Body of pancreas (tissue), 4 donors: ENCODE data around the gene STT3A. TPM values are rescaled to one million over a fixed set of nuclear protein-coding genes. Genes with fewer than 3 reads are reported as not detected.
A peak's percentile ranks its signal among the peaks of the same experiment; 100 is the strongest.
"Not testable (repeated sequence)": the region's sequence is repeated elsewhere in the genome, so short reads cannot be mapped to it uniquely, and the experiment has no call there.

Experiments used
- ATAC-seq: fragments of 150-250 bp; one replicate; pipeline ENCODE4 v1.9.1; 2016
- DNase-seq, 4 donors: peaks; one replicate each; pipeline ENCODE4 v3.0.0-alpha.2; 2019
- H3K27ac ChIP-seq, 4 donors: fragments of 200-600 bp; sonication (generic); 1 replicate in 3 of 4; 2 replicates in 1 of 4; pipeline versions ENCODE4 v1.5.1 to v1.6.1; 2016 to 2019; ENCODE audit warnings: mild to moderate bottlenecking in 1 of 4, mixed read lengths in 1 of 4, moderate library complexity in 1 of 4
- H3K27me3 ChIP-seq, 2 donors: fragments of 200-600 bp; sonication (generic); one replicate each; pipeline ENCODE4 v1.6.0; 2016; ENCODE audit warnings: mild to moderate bottlenecking in 1 of 2
- H3K36me3 ChIP-seq, 2 donors: fragments of 200-600 bp; sonication (generic); replicated peaks in 1 of 2; 2 replicates each; pipeline ENCODE4 v1.5.1; 2016; ENCODE audit warnings: low read depth in 2 of 2; ENCODE audit not compliant: insufficient read depth in 1 of 2
- H3K4me1 ChIP-seq: fragments of 200-600 bp; sonication (generic); one replicate; pipeline ENCODE4 v1.6.0; 2016
- H3K4me3 ChIP-seq, 2 donors: fragments of 200-600 bp; sonication (generic); 1 replicate in 1 of 2; 2 replicates in 1 of 2; pipeline ENCODE4 v1.5.1; 2016 to 2019
- H3K9me3 ChIP-seq, 3 donors: fragments of 200-600 bp; sonication (generic); 1 replicate in 2 of 3; 2 replicates in 1 of 3; pipeline ENCODE4 v1.5.1; 2016
- POLR2A ChIP-seq, 3 donors: fragments of 450-650 bp; IDR thresholded peaks; one replicate each; pipeline ENCODE4 v1.6.1; 2016; ENCODE audit warnings: antibody characterized with exemption in 3 of 3, mild to moderate bottlenecking in 2 of 3
- WGBS, 2 donors: methylation state at CpG; one replicate each; pipeline ENCODE4 v1.1.5; 2017; 5-methylcytosine and 5-hydroxymethylcytosine counted together
- intact Hi-C: fragments of 100-400 bp; cut with DNase I; formaldehyde crosslinking; loops from one replicate; pipeline ENCODE4 v1.15.1; 2023
- total RNA-seq, 2 donors: library from RNA; depleted of rRNA; stranded (reverse); fragments of >200 nt; gene quantifications; one replicate each; pipeline ENCODE4 v1.1.0, GENCODE V29; 2016
- TF ChIP-seq, protein P1 (sequence below), 7 experiments: fragments of 450-650 bp in 4 of 7; fragments of 200-600 bp in 3 of 7; sonication (generic) in 3 of 7; IDR thresholded peaks; one replicate each; pipeline ENCODE4 v1.5.1; 2016 to 2019; ENCODE audit warnings: antibody characterized with exemption in 7 of 7

The STT3A gene
- total RNA-seq, 2 donors from 2014 or later = 22.1 to 70.3 TPM

DNA sequence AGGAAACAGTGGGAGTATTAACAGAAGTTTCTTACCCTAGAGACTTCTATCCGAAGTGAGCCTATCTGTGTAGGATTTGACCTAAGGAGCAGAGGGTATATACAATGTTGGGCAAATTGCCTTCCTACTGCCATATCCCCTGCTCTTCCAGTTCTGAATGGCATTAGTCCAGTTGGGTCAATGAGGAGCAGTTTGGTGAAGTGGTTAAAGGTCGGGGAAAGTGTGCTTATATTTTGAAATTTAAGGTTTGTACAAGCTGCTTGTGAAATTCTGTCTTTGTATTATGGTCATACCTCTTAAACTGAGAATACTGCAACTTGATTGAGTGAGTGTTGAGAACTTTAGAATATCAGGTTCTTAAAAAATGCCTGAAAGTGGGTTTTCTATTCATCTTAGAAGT lies 21.7 kb upstream of the STT3A start:
- no peak for DNase-seq
- intact Hi-C loops = loop anchor here (10.0 kb wide), 1 partner anchor 54 kb away; the partner anchor contains the start of gene CHEK1
- Histone ChIP-seq H3K4me1 (peaks cover 27% of the 10 kb centered on the region), H3K27me3 (no peaks in the 10 kb centered on the region), H3K4me3 (no peak overlapping the region), H3K27ac (peak overlapping the region in 3 of 4 donors; percentile 85 to 89 (median 88)), H3K36me3 (peaks cover under 1 to 12% of the 10 kb centered on the region in 2 donors), H3K9me3 (no peaks in the 10 kb centered on the region)
- WGBS, 2 donors = 35 to 51% methylated on average over 2 of the region's 2 CpGs
- ATAC-seq = no peak
- no peak for TF ChIP-seq POLR2A (IDR thresholded peaks at IDR 0.05)
- TF ChIP-seq, protein P1, sequence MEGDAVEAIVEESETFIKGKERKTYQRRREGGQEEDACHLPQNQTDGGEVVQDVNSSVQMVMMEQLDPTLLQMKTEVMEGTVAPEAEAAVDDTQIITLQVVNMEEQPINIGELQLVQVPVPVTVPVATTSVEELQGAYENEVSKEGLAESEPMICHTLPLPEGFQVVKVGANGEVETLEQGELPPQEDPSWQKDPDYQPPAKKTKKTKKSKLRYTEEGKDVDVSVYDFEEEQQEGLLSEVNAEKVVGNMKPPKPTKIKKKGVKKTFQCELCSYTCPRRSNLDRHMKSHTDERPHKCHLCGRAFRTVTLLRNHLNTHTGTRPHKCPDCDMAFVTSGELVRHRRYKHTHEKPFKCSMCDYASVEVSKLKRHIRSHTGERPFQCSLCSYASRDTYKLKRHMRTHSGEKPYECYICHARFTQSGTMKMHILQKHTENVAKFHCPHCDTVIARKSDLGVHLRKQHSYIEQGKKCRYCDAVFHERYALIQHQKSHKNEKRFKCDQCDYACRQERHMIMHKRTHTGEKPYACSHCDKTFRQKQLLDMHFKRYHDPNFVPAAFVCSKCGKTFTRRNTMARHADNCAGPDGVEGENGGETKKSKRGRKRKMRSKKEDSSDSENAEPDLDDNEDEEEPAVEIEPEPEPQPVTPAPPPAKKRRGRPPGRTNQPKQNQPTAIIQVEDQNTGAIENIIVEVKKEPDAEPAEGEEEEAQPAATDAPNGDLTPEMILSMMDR (IDR thresholded peaks at IDR 0.05) = no peak

DNA sequence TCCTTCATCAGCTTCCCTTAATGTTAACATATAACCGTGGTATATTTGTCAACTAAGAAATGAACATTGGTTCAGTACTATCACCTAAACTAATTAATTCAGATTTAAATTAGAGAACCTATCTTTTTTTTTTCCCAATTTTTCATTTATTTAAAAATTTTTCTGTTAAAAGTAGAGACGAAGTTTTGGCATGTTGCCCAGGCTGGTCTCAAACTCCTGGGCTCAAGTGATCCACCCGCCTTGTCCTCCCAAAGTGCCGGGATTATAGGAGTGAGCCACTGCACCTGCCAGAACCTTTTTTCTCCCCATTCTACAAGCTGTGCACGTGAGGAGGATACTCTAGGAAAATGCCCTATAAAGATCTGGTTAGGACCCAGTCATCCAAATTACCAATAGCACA lies 19.7 kb upstream of the STT3A start:
- Histone ChIP-seq H3K4me3 (no peak overlapping the region), H3K36me3 (peaks cover 8 to 21% of the 10 kb centered on the region in 2 donors), H3K9me3 (no peaks in the 10 kb centered on the region), H3K27ac (no peak overlapping the region), H3K4me1 (peaks cover 27% of the 10 kb centered on the region), H3K27me3 (no peaks in the 10 kb centered on the region)
- WGBS, 2 donors = 79 to 81% methylated on average over 5 of the region's 5 CpGs
- DNase-seq (no peak), ATAC-seq (no peak)
- TF ChIP-seq, protein P1 (IDR thresholded peaks at IDR 0.05) = no peak
- TF ChIP-seq POLR2A (IDR thresholded peaks at IDR 0.05) = no peak
- intact Hi-C loops = loop anchor here (10.0 kb wide), 1 partner anchor 52 kb away; the partner anchor contains the start of gene CHEK1

DNA sequence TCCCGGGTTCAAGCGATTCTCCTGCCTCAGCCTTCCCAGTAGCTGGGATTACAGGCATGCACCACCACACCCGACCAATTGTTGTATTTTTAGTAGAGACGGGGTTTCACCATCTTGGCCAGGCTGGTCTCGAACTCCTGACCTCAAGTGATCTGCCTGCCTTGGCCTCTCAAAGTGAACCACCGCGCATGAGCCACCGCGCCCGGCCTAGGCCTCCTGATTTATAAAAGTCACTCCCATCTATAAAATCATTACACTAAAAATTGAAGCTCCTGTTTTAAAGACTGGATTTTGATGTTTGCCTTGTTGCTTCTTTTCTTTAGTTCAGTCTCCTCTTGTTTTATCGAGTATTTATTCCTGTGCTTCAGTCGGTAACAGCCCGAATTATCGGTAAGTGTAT lies 15.5 kb upstream of the STT3A start:
- not testable (repeated sequence) for ATAC-seq, H3K4me1 ChIP-seq, H3K9me3 ChIP-seq, DNase-seq, H3K4me3 ChIP-seq, H3K27me3 ChIP-seq, H3K27ac ChIP-seq
- intact Hi-C loops = loop anchor here (10.0 kb wide), 1 partner anchor 48 kb away; the partner anchor contains the start of gene CHEK1
- peaks cover 19 to 56% of the 10 kb centered on the region in 2 donors for H3K36me3 ChIP-seq
- 93 to 96% methylated on average over 13 to 14 of the region's 14 CpGs for WGBS, 2 donors

DNA sequence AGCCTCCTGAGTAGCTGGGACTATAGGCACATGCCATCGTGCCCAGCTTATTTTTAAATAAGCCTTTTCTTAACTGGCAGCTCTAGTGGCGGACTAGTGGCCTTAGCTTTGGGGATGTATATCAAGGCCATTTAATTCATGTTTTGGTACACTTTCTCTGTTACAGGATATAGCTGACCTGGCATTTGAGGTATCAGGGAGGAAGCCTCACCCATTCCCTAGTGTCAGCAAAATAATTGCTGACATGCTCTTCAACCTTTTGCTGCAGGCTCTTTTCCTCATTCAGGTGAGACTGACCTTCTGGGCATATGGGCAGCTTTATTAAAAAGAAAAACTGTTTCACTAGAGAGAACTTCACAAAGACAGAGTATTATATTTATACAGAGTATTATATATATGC lies 13.9 kb upstream of the STT3A start:
- ATAC-seq (no peak), DNase-seq (no peak)
- WGBS, 2 donors = 93 to 95% methylated on average over 2 of the region's 2 CpGs
- H3K36me3 ChIP-seq = peaks cover 27 to 67% of the 10 kb centered on the region in 2 donors
- no peaks in the 10 kb centered on the region for H3K9me3 ChIP-seq
- no peak for TF ChIP-seq POLR2A (IDR thresholded peaks at IDR 0.05)
- TF ChIP-seq, protein P1 (IDR thresholded peaks at IDR 0.05) = no peak
- no peaks in the 10 kb centered on the region for H3K4me1 ChIP-seq
- intact Hi-C loops = loop anchor here (10.0 kb wide), 1 partner anchor 46 kb away; the partner anchor contains the start of gene CHEK1
- no peak overlapping the region for H3K4me3 ChIP-seq
- H3K27me3 ChIP-seq = no peaks in the 10 kb centered on the region
- no peak overlapping the region for H3K27ac ChIP-seq

DNA sequence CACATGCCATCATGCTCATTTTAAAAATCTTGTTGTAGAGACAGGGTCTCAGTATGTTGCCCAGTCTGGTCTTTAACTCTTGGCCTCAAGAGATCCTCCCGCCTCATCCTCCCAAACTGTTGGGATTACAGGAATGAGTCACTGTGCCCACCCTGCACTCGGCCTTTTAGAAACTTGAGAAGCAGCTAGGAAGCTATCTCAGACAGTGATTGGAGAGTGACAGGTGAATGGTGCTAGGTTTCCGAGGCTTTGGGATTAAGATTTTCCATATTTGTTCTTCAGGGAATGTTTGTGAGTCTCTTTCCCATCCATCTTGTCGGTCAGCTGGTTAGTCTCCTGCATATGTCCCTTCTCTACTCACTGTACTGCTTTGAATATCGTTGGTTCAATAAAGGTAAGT lies 12.8 kb upstream of the STT3A start:
- 90 to 94% methylated on average over 5 of the region's 5 CpGs for WGBS, 2 donors
- Histone ChIP-seq H3K9me3 (no peaks in the 10 kb centered on the region), H3K4me1 (no peaks in the 10 kb centered on the region), H3K27ac (no peak overlapping the region), H3K36me3 (peaks cover 29 to 62% of the 10 kb centered on the region in 2 donors), H3K4me3 (no peak overlapping the region), H3K27me3 (no peaks in the 10 kb centered on the region)
- no peak for DNase-seq
- ATAC-seq = no peak
- intact Hi-C loops = loop anchor here (10.0 kb wide), 1 partner anchor 45 kb away; the partner anchor contains the start of gene CHEK1
- TF ChIP-seq, protein P1 (IDR thresholded peaks at IDR 0.05) = no peak
- no peak for TF ChIP-seq POLR2A (IDR thresholded peaks at IDR 0.05)
